OCI-LY7 (cell line): ENCODE results near the gene LDLRAD4. TPM values are rescaled to one million over a fixed set of nuclear protein-coding genes. Genes with fewer than 3 reads are reported as not detected.

ENCODE experiments used
- BruUV-seq: library from RNA; stranded (reverse); fragments of 400-500 nt; replicated peaks from 2 replicates; lab custom pipeline; 2021; lab: Mats Ljungman, UMichigan
- CTCF ChIA-PET: fragments of 300-600 bp; sonication (Branson Sonifier 250); formaldehyde crosslinking; loops from one replicate; lab custom pipeline; 2022; ENCODE audit warnings: antibody characterized with exemption; ENCODE audit not compliant: unreplicated experiment; lab: Charles Lee
- POLR2A ChIA-PET: fragments of 300-600 bp; sonication (Branson Sonifier 250); formaldehyde crosslinking; loops from one replicate; lab custom pipeline; 2022; ENCODE audit warnings: antibody characterized with exemption; lab: Charles Lee
- DNase-seq: peaks from one replicate; pipeline ENCODE4 v3.0.0-alpha.2; 2015; ENCODE audit warnings: low spot score
- H2AFZ ChIP-seq: fragments of 200-600 bp; sonication (generic), shearing (Covaris generic); 2 replicates; pipeline ENCODE4 v1.6.1; 2014; ENCODE audit warnings: mild to moderate bottlenecking, antibody characterized with exemption, low read length, moderate library complexity
- H3K27ac ChIP-seq: fragments of 200-600 bp; sonication (generic); 2 replicates; pipeline ENCODE4 v1.5.1; 2014; ENCODE audit warnings: mixed run types, low read depth, mild to moderate bottlenecking, moderate library complexity, low read length, inconsistent platforms; ENCODE audit not compliant: poor library complexity, severe bottlenecking
- H3K36me3 ChIP-seq: fragments of 200-600 bp; sonication (generic); 2 replicates; pipeline ENCODE4 v1.6.1; 2014; ENCODE audit warnings: mild to moderate bottlenecking, antibody characterized with exemption, low read length, moderate library complexity, mixed read lengths; ENCODE audit not compliant: insufficient read depth
- H3K4me1 ChIP-seq: fragments of 200-600 bp; sonication (generic); 2 replicates; pipeline ENCODE4 v1.5.1; 2014; ENCODE audit warnings: mild to moderate bottlenecking, low read length; ENCODE audit not compliant: insufficient read depth, poor library complexity, severe bottlenecking
- H3K4me2 ChIP-seq: fragments of 200-600 bp; sonication (generic); 2 replicates; pipeline ENCODE4 v1.6.1; 2014; ENCODE audit warnings: mild to moderate bottlenecking, low read length
- H3K4me3 ChIP-seq: fragments of 200-600 bp; sonication (generic); 2 replicates; pipeline ENCODE4 v1.5.1; 2014; ENCODE audit warnings: mild to moderate bottlenecking, low read depth, low read length; ENCODE audit not compliant: poor library complexity, severe bottlenecking
- H3K79me2 ChIP-seq: fragments of 200-600 bp; sonication (generic); 2 replicates; pipeline ENCODE4 v1.6.1; 2016; ENCODE audit warnings: low read depth, mild to moderate bottlenecking, low read length, moderate library complexity, mixed read lengths; ENCODE audit not compliant: insufficient read depth
- H3K9me2 ChIP-seq: fragments of 200-600 bp; sonication (generic); 2 replicates; pipeline ENCODE4 v1.6.1; 2016; ENCODE audit warnings: mild to moderate bottlenecking, low read length, mixed read lengths; ENCODE audit not compliant: insufficient read depth
- H3K9me3 ChIP-seq: fragments of 200-600 bp; sonication (generic); 2 replicates; pipeline ENCODE4 v1.6.1; 2014; ENCODE audit warnings: mild to moderate bottlenecking, mixed run types, low read length, mixed read lengths
- H4K20me1 ChIP-seq: fragments of 200-600 bp; sonication (generic); 2 replicates; pipeline ENCODE4 v1.6.1; 2014; ENCODE audit warnings: mild to moderate bottlenecking, antibody characterized with exemption, low read length, moderate library complexity, mixed read lengths; ENCODE audit not compliant: insufficient read depth
- CTCF ChIP-seq: fragments of 200-600 bp; sonication (generic); conservative IDR thresholded peaks from 2 replicates; pipeline ENCODE4 v1.5.1; 2014; ENCODE audit warnings: mild to moderate bottlenecking, antibody characterized with exemption, low read length, moderate library complexity, mixed read lengths
- EZH2phosphoT487 ChIP-seq: fragments of 200-600 bp; sonication (generic); IDR thresholded peaks from 2 replicates; pipeline ENCODE4 v1.6.1; 2018; ENCODE audit warnings: low read depth, borderline replicate concordance, mild to moderate bottlenecking, mixed run types, antibody characterized with exemption, low read length, moderate library complexity, mixed read lengths
- intact Hi-C: fragments of 100-400 bp; cut with micrococcal nuclease; formaldehyde crosslinking; loops from one replicate; pipeline ENCODE4 v1.10.0; 2022; ENCODE audit not compliant: unreplicated experiment
- total RNA-seq, 2 experiments: library from RNA; depleted of rRNA in 1 of 2; stranded (reverse); fragments of >200 nt in 1 of 2; shearing (Covaris generic) in 1 of 2; gene quantifications; 2 replicates each; pipeline ENCODE4 v1.2.3, GENCODE V29; 2014 to 2022

Gene LDLRAD4
- total RNA-seq, 2 experiments from 2014 or later, result 26.2 to 43.8 TPM

GRCh38 chr18:13415736-13416135, 197.2 kb downstream of the LDLRAD4 start:
- no peak overlapping the region for H3K4me3 ChIP-seq
- H3K36me3 ChIP-seq, result no peaks in the 10 kb centered on the region
- H3K27ac ChIP-seq, result no peak overlapping the region
- ChIA-PET POLR2A (interaction anchor here (1.3 kb wide), 1 partner anchor 76 kb away, joined by 3 read pairs; no protein-coding TSS in a partner anchor), CTCF (no interaction called here)
- H3K9me3 ChIP-seq, result no peaks in the 10 kb centered on the region
- no TSS peak for BruUV-seq
- no peak for TF ChIP-seq EZH2phosphoT487
- TF ChIP-seq CTCF, result no peak
- no peak for DNase-seq
- no peaks in the 10 kb centered on the region for H3K4me1 ChIP-seq
- H3K4me2 ChIP-seq, result no peak overlapping the region
- no peak overlapping the region for H2AFZ ChIP-seq
- intact Hi-C loops, result loop anchor here (10.0 kb wide), 3 partner anchors 61 to 119 kb away; no protein-coding TSS in a partner anchor
- H4K20me1 ChIP-seq, result no peaks in the 10 kb centered on the region
- no peaks in the 10 kb centered on the region for H3K9me2 ChIP-seq
- H3K79me2 ChIP-seq, result no peaks in the 10 kb centered on the region

- Histone ChIP-seq H4K20me1 (no peaks in the 10 kb centered on the region), H3K9me3 (no peaks in the 10 kb centered on the region), H2AFZ (no peak overlapping the region), H3K4me1 (peaks cover 2% of the 10 kb centered on the region), H3K4me3 (no peak overlapping the region), H3K27ac (no peak overlapping the region), H3K36me3 (no peaks in the 10 kb centered on the region), H3K9me2 (no peaks in the 10 kb centered on the region), H3K4me2 (no peak overlapping the region), H3K79me2 (no peaks in the 10 kb centered on the region)
- ChIA-PET POLR2A (interaction anchor here (0.9 to 1.3 kb wide), 2 partner anchors 72 to 75 kb away, joined by 3 to 4 read pairs; no protein-coding TSS in a partner anchor), CTCF (no interaction called here)
- no TSS peak for BruUV-seq
- intact Hi-C loops, result loop anchor here (10.0 kb wide), 3 partner anchors 61 to 119 kb away; no protein-coding TSS in a partner anchor
- TF ChIP-seq EZH2phosphoT487 (no peak), CTCF (no peak)
- DNase-seq, result no peak
These were observed 197.6 kb downstream of the LDLRAD4 start for GRCh38 chr18:13416208-13416607.

GRCh38 chr18:13416848-13417247, 198.3 kb downstream of the LDLRAD4 start:
- no peak overlapping the region for H3K27ac ChIP-seq
- no peak overlapping the region for H3K4me2 ChIP-seq
- no peak for DNase-seq
- no peaks in the 10 kb centered on the region for H3K79me2 ChIP-seq
- H3K4me3 ChIP-seq, result no peak overlapping the region
- TF ChIP-seq EZH2phosphoT487 (no peak), CTCF (no peak)
- CTCF ChIA-PET, result no interaction called here
- H3K4me1 ChIP-seq, result peaks cover 8% of the 10 kb centered on the region
- intact Hi-C loops, result loop anchor here (10.0 kb wide), 3 partner anchors 62 to 118 kb away; no protein-coding TSS in a partner anchor
- no peak overlapping the region for H2AFZ ChIP-seq
- no peaks in the 10 kb centered on the region for H3K36me3 ChIP-seq
- no peaks in the 10 kb centered on the region for H4K20me1 ChIP-seq
- POLR2A ChIA-PET, result interaction anchor here (0.9 to 1.3 kb wide), 2 partner anchors 72 to 75 kb away, joined by 3 to 4 read pairs; no protein-coding TSS in a partner anchor
- H3K9me2 ChIP-seq, result no peaks in the 10 kb centered on the region
- no TSS peak for BruUV-seq
- no peaks in the 10 kb centered on the region for H3K9me3 ChIP-seq
